Retinal pigment epithelial cell (primary cell): ENCODE results near the gene SPPL3.

Experiments
- DNase-seq: peaks from one replicate; pipeline ENCODE4 v3.0.0-alpha.2; 2010; ENCODE audit warnings: low read depth
- H3K4me3 ChIP-seq: 2 replicates; pipeline ENCODE4 v1.5.1; 2011; ENCODE audit warnings: mild to moderate bottlenecking, low read length, control low read depth, moderate library complexity
- TF ChIP-seq, protein P1 (sequence below): conservative IDR thresholded peaks from 2 replicates; pipeline ENCODE4 v1.5.1; 2011; ENCODE audit warnings: low read depth, low read length, control low read depth, inconsistent platforms

Gene SPPL3

DNA sequence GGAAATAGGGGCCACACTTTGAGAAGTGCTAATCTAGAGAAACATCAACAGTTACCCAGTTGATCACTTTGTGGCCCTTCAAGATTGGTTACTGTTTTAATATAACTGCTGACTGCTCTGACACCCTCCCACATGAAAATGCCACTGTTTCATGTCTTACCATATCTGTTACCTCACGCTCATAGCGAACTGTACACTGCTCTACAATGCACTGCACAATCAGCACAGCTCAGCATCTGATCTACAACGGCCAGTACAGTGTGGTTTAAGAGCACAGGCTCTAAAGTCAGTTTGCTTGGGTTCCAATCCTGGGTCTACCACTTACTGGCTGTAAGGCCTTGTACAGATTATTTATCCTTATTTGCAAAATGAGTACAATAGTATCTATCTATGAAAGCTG, 39.1 kb downstream of the SPPL3 start:
- H3K4me3 ChIP-seq = no peak overlapping the region
- TF ChIP-seq, protein P1, sequence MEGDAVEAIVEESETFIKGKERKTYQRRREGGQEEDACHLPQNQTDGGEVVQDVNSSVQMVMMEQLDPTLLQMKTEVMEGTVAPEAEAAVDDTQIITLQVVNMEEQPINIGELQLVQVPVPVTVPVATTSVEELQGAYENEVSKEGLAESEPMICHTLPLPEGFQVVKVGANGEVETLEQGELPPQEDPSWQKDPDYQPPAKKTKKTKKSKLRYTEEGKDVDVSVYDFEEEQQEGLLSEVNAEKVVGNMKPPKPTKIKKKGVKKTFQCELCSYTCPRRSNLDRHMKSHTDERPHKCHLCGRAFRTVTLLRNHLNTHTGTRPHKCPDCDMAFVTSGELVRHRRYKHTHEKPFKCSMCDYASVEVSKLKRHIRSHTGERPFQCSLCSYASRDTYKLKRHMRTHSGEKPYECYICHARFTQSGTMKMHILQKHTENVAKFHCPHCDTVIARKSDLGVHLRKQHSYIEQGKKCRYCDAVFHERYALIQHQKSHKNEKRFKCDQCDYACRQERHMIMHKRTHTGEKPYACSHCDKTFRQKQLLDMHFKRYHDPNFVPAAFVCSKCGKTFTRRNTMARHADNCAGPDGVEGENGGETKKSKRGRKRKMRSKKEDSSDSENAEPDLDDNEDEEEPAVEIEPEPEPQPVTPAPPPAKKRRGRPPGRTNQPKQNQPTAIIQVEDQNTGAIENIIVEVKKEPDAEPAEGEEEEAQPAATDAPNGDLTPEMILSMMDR = no peak
- no peak for DNase-seq

DNA sequence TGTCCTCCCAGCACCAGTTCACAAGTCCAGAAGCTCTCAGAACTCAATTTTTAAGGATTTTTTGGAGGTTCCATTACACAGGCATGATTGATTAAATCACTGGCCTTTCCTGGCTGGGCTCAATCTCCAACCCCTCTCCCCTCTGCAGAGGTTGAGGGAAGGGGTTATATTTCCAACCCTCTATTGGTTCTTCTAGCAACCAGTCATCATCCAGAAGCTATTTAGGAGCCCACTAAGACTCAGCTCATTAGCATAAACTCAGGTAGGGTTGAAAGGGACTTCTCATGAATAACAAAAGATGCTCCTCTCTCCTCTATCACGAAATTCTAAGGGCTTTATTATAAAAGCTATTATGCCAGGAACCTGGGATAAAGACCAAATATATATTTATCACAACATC, 41.5 kb downstream of the SPPL3 start:
- H3K4me3 ChIP-seq = no peak overlapping the region
- TF ChIP-seq, protein P1 = no peak

DNA sequence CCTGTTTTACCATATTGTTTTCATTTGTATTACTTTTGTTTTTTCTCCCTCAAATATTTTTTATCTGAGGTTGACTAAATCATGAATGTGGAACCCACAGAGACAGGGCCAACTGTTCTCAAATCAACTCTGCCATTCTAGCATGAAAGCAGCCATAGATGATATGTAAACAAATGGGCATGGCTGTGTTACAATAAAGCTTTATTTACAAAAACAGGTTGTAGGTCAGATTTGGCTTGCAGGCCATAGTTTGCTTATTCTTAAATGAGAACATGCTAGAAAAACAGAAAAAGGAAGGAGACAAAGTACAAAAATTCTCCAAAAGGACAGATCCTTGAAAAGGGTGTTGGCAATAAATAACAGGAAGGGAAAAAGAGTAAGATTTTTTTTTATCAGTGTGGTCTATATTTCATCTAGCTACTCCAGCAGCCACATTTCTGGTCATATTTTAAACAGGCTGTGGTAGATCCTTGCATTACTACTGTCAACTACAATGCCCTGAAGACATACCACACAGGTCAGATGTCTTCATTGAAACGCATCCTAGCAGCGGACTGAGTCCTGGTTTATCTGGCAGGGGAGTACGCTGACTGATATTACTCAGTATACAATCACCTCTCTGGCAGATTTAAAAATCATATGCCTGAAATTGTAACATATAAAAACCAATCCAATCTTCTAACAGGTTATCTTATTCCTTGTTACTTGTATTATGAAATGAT, 42.9 kb downstream of the SPPL3 start:
- no peak for DNase-seq
- TF ChIP-seq, protein P1 = no peak
- H3K4me3 ChIP-seq = no peak overlapping the region

More for the DNA sequence above, 41.5 kb downstream of the SPPL3 start:
- DNase-seq = no peak

DNA sequence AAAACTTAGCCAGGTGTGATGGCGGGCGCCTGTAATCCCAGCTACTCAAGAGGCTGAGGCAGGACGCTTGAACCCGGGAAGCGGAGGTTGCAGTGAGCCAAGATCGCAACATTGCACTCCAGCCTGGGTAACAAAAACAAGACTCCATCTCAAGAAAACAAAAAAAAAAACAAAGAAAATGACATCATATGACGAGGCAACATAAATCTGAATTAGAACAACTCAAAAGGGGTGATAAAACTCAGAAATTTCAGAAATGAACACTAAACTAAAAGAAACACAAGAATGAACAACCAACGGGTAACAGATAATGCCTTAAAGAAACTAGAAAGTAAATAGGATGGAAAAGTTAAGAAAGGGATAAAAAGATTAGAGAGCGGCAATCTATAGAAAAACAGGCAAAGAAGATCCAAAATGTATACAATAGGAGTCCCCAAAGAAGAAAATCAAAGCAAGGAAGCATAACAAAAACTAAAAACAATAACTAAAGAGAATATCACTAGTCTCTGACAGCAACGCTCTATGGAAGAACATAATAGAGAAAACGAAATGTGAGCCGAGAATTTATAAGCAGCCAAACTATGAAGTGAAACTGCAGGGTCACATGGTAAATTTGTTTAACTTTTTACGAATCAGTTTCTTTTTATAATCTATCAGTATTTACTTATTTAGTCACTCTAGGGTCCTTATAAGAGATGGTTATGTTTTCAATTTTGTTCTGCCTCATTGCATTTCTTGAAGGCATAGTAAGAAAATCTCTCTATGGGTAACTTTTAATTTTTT, 45.7 kb downstream of the SPPL3 start:
- TF ChIP-seq, protein P1 = no peak
- no peak overlapping the region for H3K4me3 ChIP-seq
- DNase-seq = no peak

DNA sequence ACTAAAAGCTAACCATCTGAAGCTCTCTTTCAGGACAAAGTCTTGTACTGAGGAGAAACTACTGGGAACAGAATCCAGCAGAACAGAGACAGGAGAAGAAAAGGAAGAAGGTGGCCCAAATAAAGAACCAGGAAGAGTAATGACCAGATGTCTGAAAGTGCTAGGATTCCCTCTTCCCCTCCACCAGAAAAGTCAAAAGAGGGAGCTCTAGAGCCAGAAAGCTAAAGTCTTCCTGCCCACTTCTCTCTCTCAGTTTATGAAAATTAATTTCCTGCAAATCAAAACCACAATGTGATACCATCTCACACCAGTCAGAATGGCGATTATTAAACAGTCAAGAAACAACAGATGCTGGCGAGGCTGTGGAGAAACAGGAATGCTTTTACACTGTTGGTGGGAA, 47.2 kb downstream of the SPPL3 start:
- no peak for DNase-seq
- TF ChIP-seq, protein P1 = peak; percentile 54
- H3K4me3 ChIP-seq = no peak overlapping the region

DNA sequence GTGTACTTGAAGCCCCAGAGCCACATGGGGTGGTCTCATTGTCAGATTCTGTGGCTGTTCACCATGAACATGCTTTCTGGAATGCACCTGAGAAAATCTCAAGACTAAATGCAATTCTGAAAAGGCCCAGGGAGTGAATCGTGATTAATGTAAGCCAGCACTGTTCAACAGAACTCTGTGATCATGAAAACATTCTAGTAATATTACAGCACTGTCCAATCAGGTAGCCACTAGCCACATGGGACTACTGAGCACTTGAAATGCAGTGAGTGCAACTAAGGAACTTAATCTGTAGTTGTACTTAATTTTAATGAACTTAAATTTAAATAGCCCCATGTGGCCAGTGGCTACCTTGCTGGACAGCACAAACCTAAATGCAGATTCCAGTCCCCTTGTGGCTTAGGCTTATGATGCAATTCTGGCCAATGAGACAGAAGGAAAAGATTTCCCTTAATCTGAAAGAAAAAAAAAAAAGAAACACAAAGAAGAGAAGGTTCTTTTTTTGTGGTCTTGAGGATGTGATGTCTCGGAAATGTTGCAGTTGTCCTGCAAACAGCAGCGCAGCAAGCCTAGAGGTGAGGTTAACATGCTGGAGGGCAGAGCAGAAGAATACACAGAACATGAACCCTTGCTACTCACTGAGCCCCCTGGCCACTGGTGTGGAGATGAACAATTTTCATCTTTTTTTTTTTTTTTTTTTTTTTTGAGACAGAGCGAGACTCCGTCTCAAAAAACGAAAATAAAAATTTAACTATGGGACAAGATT, 48.2 kb downstream of the SPPL3 start:
- no peak for DNase-seq

More for the DNA sequence above, 48.2 kb downstream of the SPPL3 start:
- no peak overlapping the region for H3K4me3 ChIP-seq
- TF ChIP-seq, protein P1 = no peak
